PC-3 (cell line): Measurements from ENCODE around the gene TSPAN32. TPM values are rescaled to one million over a fixed set of nuclear protein-coding genes. Genes with fewer than 3 reads are reported as not detected.

ENCODE experiments used
- ATAC-seq: fragments of 200-7000 bp; cut with Tn5 transposase; 2 replicates; pipeline ENCODE4 v1.9.1; 2020; ENCODE audit warnings: mild to moderate bottlenecking, moderate library complexity
- BruUV-seq: library from RNA; stranded (reverse); fragments of 400-500 nt; replicated peaks from 2 replicates; lab custom pipeline; 2021; lab: Mats Ljungman, UMichigan
- CTCF ChIA-PET: fragments of 300-600 bp; sonication (Branson Sonifier 250); formaldehyde crosslinking; loops from one replicate; lab custom pipeline; 2022; ENCODE audit warnings: antibody characterized with exemption; lab: Charles Lee
- POLR2A ChIA-PET: fragments of 300-600 bp; sonication (Branson Sonifier 250); formaldehyde crosslinking; loops from one replicate; lab custom pipeline; 2022; ENCODE audit warnings: antibody characterized with exemption; ENCODE audit not compliant: unreplicated experiment; lab: Charles Lee
- DNase-seq: peaks from one replicate; pipeline ENCODE4 v3.0.0-alpha.2; 2015
- H2AFZ ChIP-seq: fragments of 300-600 bp; sonication (generic); 2 replicates; pipeline ENCODE4 v1.6.0; 2016; ENCODE audit warnings: antibody characterized with exemption, low read length
- H3F3A ChIP-seq: fragments of 300-600 bp; sonication (generic); one replicate; pipeline ENCODE4 v1.6.0; 2017; ENCODE audit warnings: antibody characterized with exemption, low read length, control low read depth, mild to moderate bottlenecking; ENCODE audit not compliant: unreplicated experiment
- H3K27ac ChIP-seq: fragments of 300-600 bp; sonication (generic); 2 replicates; pipeline ENCODE4 v1.5.1; 2016; ENCODE audit warnings: mild to moderate bottlenecking, low read length
- H3K27me3 ChIP-seq: fragments of 300-600 bp; sonication (generic); 2 replicates; pipeline ENCODE4 v1.6.1; 2016; ENCODE audit warnings: low read length, mixed read lengths
- H3K36me3 ChIP-seq: fragments of 300-600 bp; sonication (generic); 2 replicates; pipeline ENCODE4 v1.6.1; 2016; ENCODE audit warnings: low read depth, mixed run types, low read length, mixed read lengths
- H3K4me1 ChIP-seq: fragments of 300-600 bp; sonication (generic); 2 replicates; pipeline ENCODE4 v1.5.1; 2016; ENCODE audit warnings: low read length; ENCODE audit not compliant: insufficient read depth
- H3K4me2 ChIP-seq: fragments of 300-600 bp; sonication (generic); 2 replicates; pipeline ENCODE4 v1.6.0; 2016; ENCODE audit warnings: low read length
- H3K4me3 ChIP-seq: fragments of 300-600 bp; sonication (generic); 2 replicates; pipeline ENCODE4 v1.5.1; 2016; ENCODE audit warnings: mild to moderate bottlenecking, low read length, mixed read lengths
- H3K79me2 ChIP-seq: fragments of 300-600 bp; sonication (generic); 2 replicates; pipeline ENCODE4 v1.6.1; 2017; ENCODE audit warnings: low read length, mixed read lengths
- H3K9ac ChIP-seq: fragments of 300-600 bp; sonication (generic); 2 replicates; pipeline ENCODE4 v1.6.0; 2016; ENCODE audit warnings: mild to moderate bottlenecking, low read length
- H3K9me2 ChIP-seq: fragments of 300-600 bp; sonication (generic); replicated peaks from 2 replicates; pipeline ENCODE4 v1.6.1; 2016; ENCODE audit warnings: mixed run types, low read length, mixed read lengths
- H3K9me3 ChIP-seq: fragments of 300-600 bp; sonication (generic); 2 replicates; pipeline ENCODE4 v1.6.1; 2016; ENCODE audit warnings: low read length, mixed read lengths
- H4K20me1 ChIP-seq: fragments of 300-600 bp; sonication (generic); 2 replicates; pipeline ENCODE4 v1.6.1; 2016; ENCODE audit warnings: low read length, mixed read lengths
- EZH2 ChIP-seq: fragments of 300-600 bp; sonication (generic); IDR thresholded peaks from one replicate; pipeline ENCODE4 v1.6.1; 2017; ENCODE audit warnings: antibody characterized with exemption, mild to moderate bottlenecking, low read length; ENCODE audit not compliant: unreplicated experiment
- EZH2phosphoT487 ChIP-seq: fragments of 300-600 bp; sonication (generic); IDR thresholded peaks from 2 replicates; pipeline ENCODE4 v1.6.1; 2018; ENCODE audit warnings: mild to moderate bottlenecking, antibody characterized with exemption, low read length, borderline replicate concordance
- intact Hi-C: fragments of 100-400 bp; cut with micrococcal nuclease; formaldehyde crosslinking; loops from 2 replicates; pipeline ENCODE4 v1.9.0; 2023
- total RNA-seq: library from RNA; depleted of rRNA; stranded (reverse); fragments of >200 nt; gene quantifications from 2 replicates; pipeline ENCODE4 v1.2.3, GENCODE V29; 2014
- TF ChIP-seq, protein P1 (sequence below): fragments of 300-600 bp; sonication (generic); conservative IDR thresholded peaks from 2 replicates; pipeline ENCODE4 v1.5.1; 2017; ENCODE audit warnings: antibody characterized with exemption, low read depth, mild to moderate bottlenecking, low read length

TSPAN32 gene
- total RNA-seq, 1 experiment from 2014 or later: not detected

GRCh38 chr11:2290351-2290841 lies 11.4 kb upstream of the TSPAN32 start:
- ChIA-PET CTCF (no interaction called here), POLR2A (no interaction called here)
- no peaks in the 10 kb centered on the region for H3K36me3 ChIP-seq
- H3K9ac ChIP-seq: no peak overlapping the region
- no peaks in the 10 kb centered on the region for H3F3A ChIP-seq
- no TSS peak for BruUV-seq
- no peak overlapping the region for H3K4me3 ChIP-seq
- ATAC-seq (peak; percentile 66), DNase-seq (peak; percentile 3)
- no peak overlapping the region for H3K27ac ChIP-seq
- no peaks in the 10 kb centered on the region; the same call in 1 of the 2 replicates for H3K4me1 ChIP-seq
- peaks cover 15% of the 10 kb centered on the region for H3K27me3 ChIP-seq
- no peak for TF ChIP-seq EZH2phosphoT487
- no peak for TF ChIP-seq EZH2
- TF ChIP-seq, protein P1, sequence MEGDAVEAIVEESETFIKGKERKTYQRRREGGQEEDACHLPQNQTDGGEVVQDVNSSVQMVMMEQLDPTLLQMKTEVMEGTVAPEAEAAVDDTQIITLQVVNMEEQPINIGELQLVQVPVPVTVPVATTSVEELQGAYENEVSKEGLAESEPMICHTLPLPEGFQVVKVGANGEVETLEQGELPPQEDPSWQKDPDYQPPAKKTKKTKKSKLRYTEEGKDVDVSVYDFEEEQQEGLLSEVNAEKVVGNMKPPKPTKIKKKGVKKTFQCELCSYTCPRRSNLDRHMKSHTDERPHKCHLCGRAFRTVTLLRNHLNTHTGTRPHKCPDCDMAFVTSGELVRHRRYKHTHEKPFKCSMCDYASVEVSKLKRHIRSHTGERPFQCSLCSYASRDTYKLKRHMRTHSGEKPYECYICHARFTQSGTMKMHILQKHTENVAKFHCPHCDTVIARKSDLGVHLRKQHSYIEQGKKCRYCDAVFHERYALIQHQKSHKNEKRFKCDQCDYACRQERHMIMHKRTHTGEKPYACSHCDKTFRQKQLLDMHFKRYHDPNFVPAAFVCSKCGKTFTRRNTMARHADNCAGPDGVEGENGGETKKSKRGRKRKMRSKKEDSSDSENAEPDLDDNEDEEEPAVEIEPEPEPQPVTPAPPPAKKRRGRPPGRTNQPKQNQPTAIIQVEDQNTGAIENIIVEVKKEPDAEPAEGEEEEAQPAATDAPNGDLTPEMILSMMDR: no peak
- H3K9me2 ChIP-seq: no peaks in the 10 kb centered on the region
- H4K20me1 ChIP-seq: no peaks in the 10 kb centered on the region
- no peaks in the 10 kb centered on the region for H3K9me3 ChIP-seq
- H2AFZ ChIP-seq: no peak overlapping the region
- intact Hi-C loops: no loop called here
- 0 out of 2 replicates have a peak overlapping the region, but pooled peaks have one; percentile 25 for H3K4me2 ChIP-seq
- H3K79me2 ChIP-seq: no peaks in the 10 kb centered on the region

GRCh38 chr11:2293531-2293971 lies 8.3 kb upstream of the TSPAN32 start:
- CTCF ChIA-PET: interaction anchor here (0.6 kb wide), 1 partner anchor 704 kb away, joined by 6 read pairs; no protein-coding TSS in a partner anchor
- DNase-seq: no peak
- intact Hi-C loops: no loop called here

More at GRCh38 chr11:2293531-2293971, 8.3 kb upstream of the TSPAN32 start:
- Histone ChIP-seq H3K9me3 (no peaks in the 10 kb centered on the region), H3K79me2 (no peaks in the 10 kb centered on the region), H4K20me1 (no peaks in the 10 kb centered on the region), H3K4me2 (no peak overlapping the region), H3K27me3 (peaks cover 3% of the 10 kb centered on the region; the same call in 1 of the 2 replicates), H3K27ac (no peak overlapping the region), H3K9me2 (no peaks in the 10 kb centered on the region), H2AFZ (no peak overlapping the region), H3F3A (no peaks in the 10 kb centered on the region), H3K4me3 (no peak overlapping the region), H3K9ac (no peak overlapping the region), H3K36me3 (no peaks in the 10 kb centered on the region), H3K4me1 (no peaks in the 10 kb centered on the region; the same call in 1 of the 2 replicates)
- POLR2A ChIA-PET: no interaction called here
- no peak for ATAC-seq
- TF ChIP-seq EZH2phosphoT487 (no peak), EZH2 (no peak)
- TF ChIP-seq, protein P1: no peak
- BruUV-seq: no TSS peak
